Measurements from ENCODE around the gene STX18. TPM values are rescaled to one million over a fixed set of nuclear protein-coding genes. Genes with fewer than 3 reads are reported as not detected.
A peak's percentile ranks its signal among the peaks of the same experiment; 100 is the strongest.

STX18 gene
- polyA plus RNA-seq, 4 donors: 24.2 to 55.0 (median 38.7) TPM

- Histone ChIP-seq H3K27ac (ENCODE audit: low read depth in 1 of 3, low read length in 2 of 3) (no peak overlapping the region), H3K36me3 (ENCODE audit: control insufficient read depth in 3 of 3, insufficient read depth in 2 of 3, low read depth in 1 of 3, low read length in 3 of 3) (no peaks in the 10 kb centered on the region), H3K9me3 (ENCODE audit: control insufficient read depth in 2 of 2, insufficient read depth in 1 of 2, low read depth in 1 of 2, low read length in 1 of 2) (no peaks in the 10 kb centered on the region), H3K27me3 (ENCODE audit: control insufficient read depth in 3 of 3, insufficient read depth in 3 of 3, low read length in 3 of 3) (no peaks in the 10 kb centered on the region), H3K4me1 (ENCODE audit: control insufficient read depth in 3 of 3, insufficient read depth in 2 of 3, low read depth in 1 of 3, low read length in 2 of 3) (no peaks in the 10 kb centered on the region), H3K4me3 (ENCODE audit: low read depth in 1 of 3, low read length in 3 of 3) (no peak overlapping the region)
- 83 to 86% (median 85%) methylated on average over 28 of the region's 28 CpGs for WGBS, 3 donors
- FAIRE-seq: no peak
- DNase-seq: no peak
These were observed 135.2 kb downstream of the STX18 start for GRCh38 chr4:4406455-4407298.

- no peaks in the 10 kb centered on the region for H3K4me1 ChIP-seq (ENCODE audit: control insufficient read depth in 3 of 3, insufficient read depth in 2 of 3, low read depth in 1 of 3, low read length in 2 of 3)
- H3K27ac ChIP-seq (ENCODE audit: low read depth in 1 of 3, low read length in 2 of 3): no peak overlapping the region
- FAIRE-seq (no peak), DNase-seq (no peak)
- WGBS, 3 donors: 84 to 87% (median 86%) methylated on average over 15 of the region's 15 CpGs
- H3K36me3 ChIP-seq (ENCODE audit: control insufficient read depth in 3 of 3, insufficient read depth in 2 of 3, low read depth in 1 of 3, low read length in 3 of 3): no peaks in the 10 kb centered on the region
- no peak overlapping the region for H3K4me3 ChIP-seq (ENCODE audit: low read depth in 1 of 3, low read length in 3 of 3)
- no peaks in the 10 kb centered on the region for H3K27me3 ChIP-seq (ENCODE audit: control insufficient read depth in 3 of 3, insufficient read depth in 3 of 3, low read length in 3 of 3)
- no peaks in the 10 kb centered on the region for H3K9me3 ChIP-seq (ENCODE audit: control insufficient read depth in 2 of 2, insufficient read depth in 1 of 2, low read depth in 1 of 2, low read length in 1 of 2)
These were observed 136.4 kb downstream of the STX18 start for GRCh38 chr4:4405358-4405962.

GRCh38 chr4:4402966-4403365, 138.9 kb downstream of the STX18 start:
- H3K9me3 ChIP-seq (ENCODE audit: control insufficient read depth in 2 of 2, insufficient read depth in 1 of 2, low read depth in 1 of 2, low read length in 1 of 2): no peaks in the 10 kb centered on the region
- H3K4me1 ChIP-seq (ENCODE audit: control insufficient read depth in 3 of 3, insufficient read depth in 2 of 3, low read depth in 1 of 3, low read length in 2 of 3): no peaks in the 10 kb centered on the region
- DNase-seq (no peak), FAIRE-seq (no peak)
- H3K4me3 ChIP-seq (ENCODE audit: low read depth in 1 of 3, low read length in 3 of 3): no peak overlapping the region
- H3K27ac ChIP-seq (ENCODE audit: low read depth in 1 of 3, low read length in 2 of 3): no peak overlapping the region
- 66 to 72% (median 71%) methylated on average over 13 of the region's 13 CpGs for WGBS, 3 donors
- no peaks in the 10 kb centered on the region for H3K36me3 ChIP-seq (ENCODE audit: control insufficient read depth in 3 of 3, insufficient read depth in 2 of 3, low read depth in 1 of 3, low read length in 3 of 3)
- no peaks in the 10 kb centered on the region for H3K27me3 ChIP-seq (ENCODE audit: control insufficient read depth in 3 of 3, insufficient read depth in 3 of 3, low read length in 3 of 3)

- WGBS, 3 donors: 79 to 81% (median 80%) methylated on average over 7 of the region's 7 CpGs
- Histone ChIP-seq H3K9me3 (ENCODE audit: control insufficient read depth in 2 of 2, insufficient read depth in 1 of 2, low read depth in 1 of 2, low read length in 1 of 2) (no peaks in the 10 kb centered on the region), H3K4me1 (ENCODE audit: control insufficient read depth in 3 of 3, insufficient read depth in 2 of 3, low read depth in 1 of 3, low read length in 2 of 3) (no peaks in the 10 kb centered on the region), H3K4me3 (ENCODE audit: low read depth in 1 of 3, low read length in 3 of 3) (no peak overlapping the region), H3K36me3 (ENCODE audit: control insufficient read depth in 3 of 3, insufficient read depth in 2 of 3, low read depth in 1 of 3, low read length in 3 of 3) (no peaks in the 10 kb centered on the region), H3K27ac (ENCODE audit: low read depth in 1 of 3, low read length in 2 of 3) (no peak overlapping the region), H3K27me3 (ENCODE audit: control insufficient read depth in 3 of 3, insufficient read depth in 3 of 3, low read length in 3 of 3) (peaks cover 0 to 4% (median 0%) of the 10 kb centered on the region in 3 donors)
- DNase-seq (no peak), FAIRE-seq (no peak)
These were observed 140.8 kb downstream of the STX18 start for GRCh38 chr4:4401036-4401435.

- no peaks in the 10 kb centered on the region for H3K9me3 ChIP-seq (ENCODE audit: control insufficient read depth in 2 of 2, insufficient read depth in 1 of 2, low read depth in 1 of 2, low read length in 1 of 2)
- H3K4me3 ChIP-seq (ENCODE audit: low read depth in 1 of 3, low read length in 3 of 3): no peak overlapping the region
- H3K27me3 ChIP-seq (ENCODE audit: control insufficient read depth in 3 of 3, insufficient read depth in 3 of 3, low read length in 3 of 3): peaks cover 0 to 19% (median 0%) of the 10 kb centered on the region in 3 donors
- no peaks in the 10 kb centered on the region for H3K4me1 ChIP-seq (ENCODE audit: control insufficient read depth in 3 of 3, insufficient read depth in 2 of 3, low read depth in 1 of 3, low read length in 2 of 3)
- DNase-seq: no peak
- H3K36me3 ChIP-seq (ENCODE audit: control insufficient read depth in 3 of 3, insufficient read depth in 2 of 3, low read depth in 1 of 3, low read length in 3 of 3): peaks cover 0 to 5% (median 0%) of the 10 kb centered on the region in 3 donors
- no peak for FAIRE-seq
- no peak overlapping the region for H3K27ac ChIP-seq (ENCODE audit: low read depth in 1 of 3, low read length in 2 of 3)
- WGBS, 3 donors: 57 to 80% (median 78%) methylated on average over 4 of the region's 4 CpGs
These were observed 143.4 kb downstream of the STX18 start for GRCh38 chr4:4398430-4398829.

GRCh38 chr4:4397441-4397819, 144.4 kb downstream of the STX18 start:
- FAIRE-seq (no peak), DNase-seq (no peak)
- Histone ChIP-seq H3K27me3 (ENCODE audit: control insufficient read depth in 3 of 3, insufficient read depth in 3 of 3, low read length in 3 of 3) (peaks cover 0 to 19% (median 2%) of the 10 kb centered on the region in 3 donors), H3K4me3 (ENCODE audit: low read depth in 1 of 3, low read length in 3 of 3) (no peak overlapping the region), H3K36me3 (ENCODE audit: control insufficient read depth in 3 of 3, insufficient read depth in 2 of 3, low read depth in 1 of 3, low read length in 3 of 3) (peaks cover 0 to 5% (median 0%) of the 10 kb centered on the region in 3 donors), H3K4me1 (ENCODE audit: control insufficient read depth in 3 of 3, insufficient read depth in 2 of 3, low read depth in 1 of 3, low read length in 2 of 3) (no peaks in the 10 kb centered on the region), H3K27ac (ENCODE audit: low read depth in 1 of 3, low read length in 2 of 3) (no peak overlapping the region), H3K9me3 (ENCODE audit: control insufficient read depth in 2 of 2, insufficient read depth in 1 of 2, low read depth in 1 of 2, low read length in 1 of 2) (no peaks in the 10 kb centered on the region)
- 78 to 87% (median 81%) methylated on average over 13 of the region's 13 CpGs for WGBS, 3 donors

GRCh38 chr4:4396628-4397440, 145.0 kb downstream of the STX18 start:
- no peak overlapping the region for H3K4me3 ChIP-seq (ENCODE audit: low read depth in 1 of 3, low read length in 3 of 3)
- peak in 1 of 2 donors; percentile 25 for DNase-seq
- H3K36me3 ChIP-seq (ENCODE audit: control insufficient read depth in 3 of 3, insufficient read depth in 2 of 3, low read depth in 1 of 3, low read length in 3 of 3): peaks cover 0 to 5% (median 0%) of the 10 kb centered on the region in 3 donors
- 59 to 70% (median 67%) methylated on average over 18 to 19 of the region's 19 CpGs for WGBS, 3 donors
- H3K27me3 ChIP-seq (ENCODE audit: control insufficient read depth in 3 of 3, insufficient read depth in 3 of 3, low read length in 3 of 3): peaks cover 0 to 19% (median 2%) of the 10 kb centered on the region in 3 donors
- H3K9me3 ChIP-seq (ENCODE audit: control insufficient read depth in 2 of 2, insufficient read depth in 1 of 2, low read depth in 1 of 2, low read length in 1 of 2): no peaks in the 10 kb centered on the region
- FAIRE-seq: no peak
- no peaks in the 10 kb centered on the region for H3K4me1 ChIP-seq (ENCODE audit: control insufficient read depth in 3 of 3, insufficient read depth in 2 of 3, low read depth in 1 of 3, low read length in 2 of 3)
- peak overlapping the region in 1 of 3 donors; percentile 69 for H3K27ac ChIP-seq (ENCODE audit: low read depth in 1 of 3, low read length in 2 of 3)
